Measurements from ENCODE around the gene RBPJ.
"Not testable (repeated sequence)": the region's sequence is repeated elsewhere in the genome, so short reads cannot be mapped to it uniquely, and the experiment has no call there.

Gene RBPJ

GRCh38 chr4:26355392-26356052 is 34.7 kb downstream of the RBPJ start:
- no peaks in the 10 kb centered on the region for H3K36me3 Mint-ChIP-seq (ENCODE audit: insufficient read depth)
- H3K4me3 Mint-ChIP-seq, result no peak overlapping the region
- ATAC-seq (replicated peaks; ENCODE audit: extremely low read depth, poor library complexity, severe bottlenecking), result no peak
- peaks cover 24% of the 10 kb centered on the region for H3K4me1 Mint-ChIP-seq
- DNase-seq (ENCODE audit: low spot score in 2 of 2), result no peak
- H3K9me3 Mint-ChIP-seq, result no peaks in the 10 kb centered on the region
- H3K27me3 Mint-ChIP-seq, result no peaks in the 10 kb centered on the region
- no peak overlapping the region for H3K27ac Mint-ChIP-seq (ENCODE audit: low read depth)

GRCh38 chr4:26356081-26356501 is 35.3 kb downstream of the RBPJ start:
- no peak overlapping the region for H3K27ac Mint-ChIP-seq (ENCODE audit: low read depth)
- no peak overlapping the region for H3K4me3 Mint-ChIP-seq
- no peaks in the 10 kb centered on the region for H3K27me3 Mint-ChIP-seq
- H3K36me3 Mint-ChIP-seq (ENCODE audit: insufficient read depth), result no peaks in the 10 kb centered on the region
- DNase-seq (ENCODE audit: low spot score in 2 of 2) (no peak), ATAC-seq (replicated peaks; ENCODE audit: extremely low read depth, poor library complexity, severe bottlenecking) (no peak)
- H3K9me3 Mint-ChIP-seq, result no peaks in the 10 kb centered on the region
- peaks cover 24% of the 10 kb centered on the region for H3K4me1 Mint-ChIP-seq

GRCh38 chr4:26359521-26359920 is 38.7 kb downstream of the RBPJ start:
- H3K4me3 Mint-ChIP-seq; H3K27ac Mint-ChIP-seq (ENCODE audit: low read depth); H3K27me3 Mint-ChIP-seq; H3K9me3 Mint-ChIP-seq; H3K4me1 Mint-ChIP-seq; H3K36me3 Mint-ChIP-seq (ENCODE audit: insufficient read depth); DNase-seq (ENCODE audit: low spot score in 2 of 2); ATAC-seq (replicated peaks; ENCODE audit: extremely low read depth, poor library complexity, severe bottlenecking): not testable (repeated sequence)

GRCh38 chr4:26360273-26360672 is 39.5 kb downstream of the RBPJ start:
- Mint-ChIP-seq H3K4me3 (no peak overlapping the region), H3K27ac (ENCODE audit: low read depth) (no peak overlapping the region), H3K9me3 (no peaks in the 10 kb centered on the region), H3K4me1 (peaks cover 10% of the 10 kb centered on the region), H3K36me3 (ENCODE audit: insufficient read depth) (no peaks in the 10 kb centered on the region), H3K27me3 (no peaks in the 10 kb centered on the region)
- DNase-seq (ENCODE audit: low spot score in 2 of 2), result no peak
- ATAC-seq (replicated peaks; ENCODE audit: extremely low read depth, poor library complexity, severe bottlenecking), result no peak

- H3K4me1 Mint-ChIP-seq, result peaks cover 10% of the 10 kb centered on the region
- H3K27me3 Mint-ChIP-seq, result no peaks in the 10 kb centered on the region
- no peak for DNase-seq (ENCODE audit: low spot score in 2 of 2)
- H3K27ac Mint-ChIP-seq (ENCODE audit: low read depth), result no peak overlapping the region
- no peaks in the 10 kb centered on the region for H3K36me3 Mint-ChIP-seq (ENCODE audit: insufficient read depth)
- no peak overlapping the region for H3K4me3 Mint-ChIP-seq
- no peak for ATAC-seq (replicated peaks; ENCODE audit: extremely low read depth, poor library complexity, severe bottlenecking)
- no peaks in the 10 kb centered on the region for H3K9me3 Mint-ChIP-seq
Observed at GRCh38 chr4:26360864-26361263, 40.0 kb downstream of the RBPJ start.

- no peak overlapping the region for H3K27ac Mint-ChIP-seq (ENCODE audit: low read depth)
- H3K9me3 Mint-ChIP-seq, result no peaks in the 10 kb centered on the region
- no peak for ATAC-seq (replicated peaks; ENCODE audit: extremely low read depth, poor library complexity, severe bottlenecking)
- no peak for DNase-seq (ENCODE audit: low spot score in 2 of 2)
- H3K36me3 Mint-ChIP-seq (ENCODE audit: insufficient read depth), result no peaks in the 10 kb centered on the region
- H3K4me1 Mint-ChIP-seq, result peaks cover 10% of the 10 kb centered on the region
- H3K27me3 Mint-ChIP-seq, result no peaks in the 10 kb centered on the region
- H3K4me3 Mint-ChIP-seq, result no peak overlapping the region
Observed at GRCh38 chr4:26361297-26361696, 40.5 kb downstream of the RBPJ start.

GRCh38 chr4:26362745-26363439 is 42.1 kb downstream of the RBPJ start:
- H3K27ac Mint-ChIP-seq (ENCODE audit: low read depth), result no peak overlapping the region
- ATAC-seq (replicated peaks; ENCODE audit: extremely low read depth, poor library complexity, severe bottlenecking) (no peak), DNase-seq (ENCODE audit: low spot score in 2 of 2) (no peak)
- H3K9me3 Mint-ChIP-seq, result no peaks in the 10 kb centered on the region
- peaks cover 10% of the 10 kb centered on the region for H3K4me1 Mint-ChIP-seq
- H3K36me3 Mint-ChIP-seq (ENCODE audit: insufficient read depth), result peaks cover 2% of the 10 kb centered on the region
- no peaks in the 10 kb centered on the region for H3K27me3 Mint-ChIP-seq
- H3K4me3 Mint-ChIP-seq, result no peak overlapping the region

GRCh38 chr4:26365537-26366150 is 44.8 kb downstream of the RBPJ start:
- H3K36me3 Mint-ChIP-seq (ENCODE audit: insufficient read depth), result peaks cover 2% of the 10 kb centered on the region
- H3K27ac Mint-ChIP-seq (ENCODE audit: low read depth), result no peak overlapping the region
- no peak for DNase-seq (ENCODE audit: low spot score in 2 of 2)
- ATAC-seq (replicated peaks; ENCODE audit: extremely low read depth, poor library complexity, severe bottlenecking), result no peak
- peaks cover 8% of the 10 kb centered on the region for H3K4me1 Mint-ChIP-seq
- no peaks in the 10 kb centered on the region for H3K27me3 Mint-ChIP-seq
- no peaks in the 10 kb centered on the region for H3K9me3 Mint-ChIP-seq
- no peak overlapping the region for H3K4me3 Mint-ChIP-seq

- H3K4me1 Mint-ChIP-seq, result peaks cover 11% of the 10 kb centered on the region
- no peak for ATAC-seq (replicated peaks; ENCODE audit: extremely low read depth, poor library complexity, severe bottlenecking)
Observed at GRCh38 chr4:26367811-26368210, 47.0 kb downstream of the RBPJ start.

GRCh38 chr4:26368685-26369084 is 47.9 kb downstream of the RBPJ start:
- H3K27ac Mint-ChIP-seq (ENCODE audit: low read depth), result no peak overlapping the region
- DNase-seq (ENCODE audit: low spot score in 2 of 2) (no peak), ATAC-seq (replicated peaks; ENCODE audit: extremely low read depth, poor library complexity, severe bottlenecking) (no peak)
- H3K4me3 Mint-ChIP-seq, result no peak overlapping the region
- H3K9me3 Mint-ChIP-seq, result no peaks in the 10 kb centered on the region
- H3K36me3 Mint-ChIP-seq (ENCODE audit: insufficient read depth), result peaks cover 4% of the 10 kb centered on the region
- H3K27me3 Mint-ChIP-seq, result no peaks in the 10 kb centered on the region
- peaks cover 13% of the 10 kb centered on the region for H3K4me1 Mint-ChIP-seq

More at GRCh38 chr4:26367811-26368210, 47.0 kb downstream of the RBPJ start:
- no peak for DNase-seq (ENCODE audit: low spot score in 2 of 2)
- Mint-ChIP-seq H3K27ac (ENCODE audit: low read depth) (no peak overlapping the region), H3K4me3 (no peak overlapping the region), H3K36me3 (ENCODE audit: insufficient read depth) (peaks cover 3% of the 10 kb centered on the region), H3K9me3 (no peaks in the 10 kb centered on the region), H3K27me3 (no peaks in the 10 kb centered on the region)

- H3K4me1 Mint-ChIP-seq, result peaks cover 13% of the 10 kb centered on the region
- H3K27me3 Mint-ChIP-seq, result no peaks in the 10 kb centered on the region
- H3K4me3 Mint-ChIP-seq, result no peak overlapping the region
- ATAC-seq (replicated peaks; ENCODE audit: extremely low read depth, poor library complexity, severe bottlenecking) (no peak), DNase-seq (ENCODE audit: low spot score in 2 of 2) (no peak)
- no peaks in the 10 kb centered on the region for H3K9me3 Mint-ChIP-seq
- H3K27ac Mint-ChIP-seq (ENCODE audit: low read depth), result no peak overlapping the region
- peaks cover 4% of the 10 kb centered on the region for H3K36me3 Mint-ChIP-seq (ENCODE audit: insufficient read depth)
Observed at GRCh38 chr4:26369132-26369531, 48.3 kb downstream of the RBPJ start.

GRCh38 chr4:26369581-26369980 is 48.8 kb downstream of the RBPJ start:
- Mint-ChIP-seq H3K27ac (ENCODE audit: low read depth) (no peak overlapping the region), H3K9me3 (no peaks in the 10 kb centered on the region), H3K27me3 (no peaks in the 10 kb centered on the region), H3K4me1 (peaks cover 13% of the 10 kb centered on the region), H3K4me3 (no peak overlapping the region), H3K36me3 (ENCODE audit: insufficient read depth) (peaks cover 6% of the 10 kb centered on the region)
- ATAC-seq (replicated peaks; ENCODE audit: extremely low read depth, poor library complexity, severe bottlenecking) (no peak), DNase-seq (ENCODE audit: low spot score in 2 of 2) (no peak)

GRCh38 chr4:26372076-26372475 is 51.3 kb downstream of the RBPJ start:
- no peak for ATAC-seq (replicated peaks; ENCODE audit: extremely low read depth, poor library complexity, severe bottlenecking)
- no peak overlapping the region for H3K27ac Mint-ChIP-seq (ENCODE audit: low read depth)
- H3K4me1 Mint-ChIP-seq, result peaks cover 20% of the 10 kb centered on the region

More at GRCh38 chr4:26372076-26372475, 51.3 kb downstream of the RBPJ start:
- H3K4me3 Mint-ChIP-seq, result no peak overlapping the region
- no peak for DNase-seq (ENCODE audit: low spot score in 2 of 2)
- no peaks in the 10 kb centered on the region for H3K9me3 Mint-ChIP-seq
- peaks cover 19% of the 10 kb centered on the region for H3K27me3 Mint-ChIP-seq
- H3K36me3 Mint-ChIP-seq (ENCODE audit: insufficient read depth), result peaks cover 10% of the 10 kb centered on the region
